GM18870 (cell line): ENCODE data around the gene CD300LG.
"Not testable (repeated sequence)": the region's sequence is repeated elsewhere in the genome, so short reads cannot be mapped to it uniquely, and the experiment has no call there.

Experiments used
- ATAC-seq: cut with Tn5 transposase; IDR thresholded peaks from one replicate; pipeline ENCODE4 v1.9.1; 2021; ENCODE audit warnings: moderate library complexity; ENCODE audit not compliant: unreplicated experiment

The CD300LG gene

GRCh38 chr17:43852571-43852970 is 5.6 kb downstream of the CD300LG start:
- ATAC-seq, result no peak

DNA sequence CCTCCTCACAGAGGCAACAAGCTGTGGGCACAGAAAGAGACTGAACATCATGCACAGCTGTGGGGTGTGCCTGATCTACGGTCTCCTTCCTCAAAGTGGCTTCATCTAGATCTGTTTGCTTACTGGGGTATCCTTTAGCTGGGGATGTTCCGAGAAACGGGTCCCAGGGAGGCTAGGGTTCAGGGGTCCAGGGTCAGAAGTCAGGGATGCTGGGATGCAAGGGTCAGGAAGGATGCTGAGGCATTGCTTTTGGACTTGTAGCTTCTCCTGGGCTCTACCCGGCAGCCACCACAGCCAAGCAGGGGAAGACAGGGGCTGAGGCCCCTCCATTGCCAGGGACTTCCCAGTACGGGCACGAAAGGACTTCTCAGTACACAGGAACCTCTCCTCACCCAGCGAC is 6.6 kb downstream of the CD300LG start:
- ATAC-seq, result no peak

DNA sequence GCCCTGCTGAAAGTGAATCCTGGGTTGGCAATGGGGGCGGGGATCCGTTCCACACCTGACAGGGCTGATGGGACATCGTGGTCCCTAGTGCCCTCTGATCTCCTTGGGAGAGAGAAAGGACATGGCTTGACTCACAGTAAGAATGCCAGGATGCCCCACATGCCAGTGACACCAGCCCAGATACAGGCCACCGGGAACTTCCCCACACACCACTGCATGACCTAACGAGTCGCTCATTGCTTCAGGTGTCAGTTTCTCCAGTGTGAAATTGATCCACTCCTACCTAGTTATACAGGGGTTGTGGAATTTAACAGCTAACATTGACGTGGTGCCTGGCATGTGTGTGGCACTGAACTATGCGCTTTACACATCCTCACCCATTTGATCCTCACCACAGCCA is 7.5 kb downstream of the CD300LG start:
- ATAC-seq, result no peak

GRCh38 chr17:43855061-43855460 is 8.1 kb downstream of the CD300LG start:
- no peak for ATAC-seq

- no peak for ATAC-seq
Measured at GRCh38 chr17:43856141-43856540, 9.2 kb downstream of the CD300LG start.

DNA sequence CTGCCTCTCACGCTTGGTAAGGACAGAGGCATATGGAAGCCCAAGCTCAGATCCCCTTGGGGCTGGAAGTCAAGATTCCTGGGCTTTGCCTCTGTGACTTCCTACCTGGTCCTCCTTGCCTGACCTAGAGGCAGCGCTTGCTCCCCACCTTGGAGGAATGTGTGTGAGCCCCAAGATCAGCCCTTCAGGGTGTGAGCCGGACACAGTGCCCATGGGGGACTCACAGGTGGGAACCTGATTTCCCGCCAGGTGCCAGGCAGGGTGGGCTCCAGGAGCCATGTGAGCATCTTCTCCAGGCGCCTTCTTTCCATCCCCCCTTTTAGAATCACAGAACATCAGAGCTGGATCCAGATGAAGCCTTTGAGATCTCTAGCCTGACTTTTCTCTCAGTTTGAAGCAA is 10.2 kb downstream of the CD300LG start:
- no peak for ATAC-seq

DNA sequence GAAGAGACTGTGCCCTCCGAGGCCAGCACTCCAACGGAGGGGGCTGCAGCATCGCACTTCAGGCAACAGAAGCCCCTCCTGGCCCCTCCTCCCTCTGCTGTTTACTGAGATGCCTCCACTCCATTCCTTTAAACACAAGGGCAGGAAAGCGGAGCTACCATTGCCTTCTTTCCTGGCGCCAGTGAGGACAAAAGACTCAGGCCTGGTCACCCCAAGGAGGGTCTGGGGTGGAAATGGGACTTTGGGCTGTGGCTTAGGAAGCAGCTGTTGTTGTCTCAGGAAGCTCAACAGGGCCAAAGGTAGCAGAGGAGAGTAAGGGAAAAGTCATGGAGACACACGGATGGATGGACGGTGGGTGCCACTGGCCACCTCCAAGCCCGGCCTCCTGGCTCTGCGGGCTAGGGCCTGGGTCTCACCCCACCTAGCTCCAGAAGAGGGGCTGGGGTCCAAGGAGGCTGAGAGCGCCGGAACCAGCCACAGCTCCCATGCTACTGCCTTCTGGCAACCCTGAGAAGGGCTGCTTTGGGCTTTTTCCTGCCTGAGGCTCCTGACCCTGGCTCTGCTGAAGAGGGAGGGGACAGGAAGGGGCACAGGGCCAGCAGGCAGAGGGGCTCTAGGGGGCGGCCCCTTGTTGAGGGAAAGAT is 11.1 kb downstream of the CD300LG start:
- no peak for ATAC-seq

DNA sequence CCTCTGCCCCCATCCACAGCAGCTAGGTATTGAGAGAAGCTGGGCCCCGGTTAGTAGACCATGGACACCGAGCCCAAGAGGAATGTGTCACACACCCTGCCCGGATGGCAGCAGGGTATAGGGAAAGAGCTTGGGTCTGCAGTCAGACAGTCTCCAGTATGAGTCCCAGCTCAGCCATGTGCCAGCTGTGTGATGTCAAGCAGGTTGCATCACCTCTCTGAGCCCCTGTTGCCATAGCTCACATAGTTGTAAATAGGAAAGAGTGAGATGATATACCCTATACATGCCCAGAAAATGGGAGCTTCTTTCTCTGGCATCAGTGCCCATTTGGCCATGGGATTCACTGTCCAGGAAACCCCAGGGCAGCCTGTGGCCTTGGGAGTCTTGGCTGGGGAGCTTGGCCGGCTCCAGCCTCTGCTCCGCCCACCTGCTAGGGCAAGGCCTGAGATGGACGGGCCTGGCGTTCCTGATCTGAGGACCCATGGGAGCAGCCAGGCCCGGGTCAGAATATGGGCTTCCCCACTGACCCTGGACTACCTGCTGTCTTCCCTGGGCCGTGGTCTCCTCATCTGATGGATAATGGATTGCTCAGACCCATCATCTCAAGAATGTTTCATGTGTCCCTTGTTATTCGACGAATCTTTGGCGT is 13.2 kb downstream of the CD300LG start:
- ATAC-seq, result no peak

- no peak for ATAC-seq
Measured at GRCh38 chr17:43860927-43861622, 14.1 kb downstream of the CD300LG start.

- no peak for ATAC-seq
Measured at GRCh38 chr17:43861960-43862359, 15.0 kb downstream of the CD300LG start.

GRCh38 chr17:43864161-43864984 is 17.4 kb downstream of the CD300LG start:
- no peak for ATAC-seq

- ATAC-seq, result no peak
Measured at GRCh38 chr17:43868226-43868994, 21.4 kb downstream of the CD300LG start.

DNA sequence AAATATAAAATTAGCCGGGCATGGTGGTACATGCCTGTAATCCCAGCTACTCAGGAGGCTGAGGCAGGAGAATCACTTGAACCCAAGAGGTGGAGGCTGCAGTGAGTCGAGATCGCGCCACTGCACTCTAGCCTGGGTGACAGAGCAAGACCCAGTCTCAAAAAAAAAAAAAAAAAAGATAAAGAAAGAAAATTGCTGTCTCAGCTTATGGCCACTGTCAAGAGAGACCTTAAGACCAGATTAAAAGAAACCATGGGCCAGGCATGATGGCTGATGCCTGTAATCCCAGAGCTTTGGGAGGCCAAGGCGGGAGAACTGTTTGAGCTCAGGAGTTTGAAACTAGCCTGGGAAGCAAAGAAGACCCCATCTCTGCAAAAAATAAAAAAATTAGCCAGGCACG is 22.1 kb downstream of the CD300LG start:
- not testable (repeated sequence) for ATAC-seq

DNA sequence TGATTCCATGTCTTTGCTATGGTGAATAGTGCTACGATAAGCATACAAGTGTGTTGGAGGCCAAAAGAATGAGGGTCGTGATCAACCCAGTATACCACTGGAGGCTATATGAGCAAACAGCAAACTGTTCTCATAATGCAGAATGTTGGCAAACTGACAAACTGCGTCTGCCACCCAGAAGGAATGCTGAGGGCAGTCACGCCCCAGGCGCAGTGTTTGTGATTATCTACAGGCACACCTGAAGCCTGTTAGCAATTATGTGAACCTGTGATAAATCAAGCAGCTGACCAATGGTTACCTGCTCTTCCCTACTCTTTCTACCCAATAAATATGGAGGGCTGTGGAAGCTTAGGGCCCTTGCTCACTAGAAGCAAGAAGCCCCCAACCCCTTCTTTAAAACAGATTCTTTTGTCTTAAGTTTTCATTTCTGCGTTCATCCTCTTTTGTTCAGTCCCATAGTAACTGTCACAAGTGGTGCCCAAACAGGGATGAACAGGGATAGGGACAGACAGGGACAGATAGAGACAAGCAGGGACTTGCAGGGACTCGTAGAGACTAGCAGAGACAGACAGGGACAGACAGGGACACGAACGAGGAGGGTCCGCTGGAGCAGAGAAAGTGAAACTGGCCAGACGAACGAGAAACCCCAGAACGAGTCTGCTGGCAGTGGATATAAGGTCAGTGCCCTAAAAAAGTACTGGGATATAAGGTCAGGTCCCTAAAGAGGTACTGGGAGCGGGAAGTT is 25.1 kb downstream of the CD300LG start:
- no peak for ATAC-seq

DNA sequence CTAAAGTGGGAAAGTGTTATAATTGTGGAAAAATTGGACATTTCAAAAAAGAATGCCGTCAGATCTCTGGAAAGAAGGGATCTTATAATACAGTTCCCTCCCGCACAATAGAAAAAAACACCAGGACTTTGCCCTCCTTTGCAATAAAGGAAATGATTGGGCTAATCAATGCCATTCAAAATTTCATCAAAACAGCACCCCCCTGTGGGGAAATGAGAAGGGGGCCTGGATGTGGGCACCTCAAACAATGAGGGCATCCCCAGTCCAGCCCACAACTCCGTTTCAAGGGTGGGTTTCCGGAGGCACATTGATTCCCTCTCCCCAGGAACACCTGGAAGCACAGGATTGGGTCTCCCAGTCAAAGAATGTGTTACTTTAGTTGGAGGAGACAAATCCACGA is 26.1 kb downstream of the CD300LG start:
- no peak for ATAC-seq

GRCh38 chr17:43873815-43874214 is 26.8 kb downstream of the CD300LG start:
- ATAC-seq, result no peak

DNA sequence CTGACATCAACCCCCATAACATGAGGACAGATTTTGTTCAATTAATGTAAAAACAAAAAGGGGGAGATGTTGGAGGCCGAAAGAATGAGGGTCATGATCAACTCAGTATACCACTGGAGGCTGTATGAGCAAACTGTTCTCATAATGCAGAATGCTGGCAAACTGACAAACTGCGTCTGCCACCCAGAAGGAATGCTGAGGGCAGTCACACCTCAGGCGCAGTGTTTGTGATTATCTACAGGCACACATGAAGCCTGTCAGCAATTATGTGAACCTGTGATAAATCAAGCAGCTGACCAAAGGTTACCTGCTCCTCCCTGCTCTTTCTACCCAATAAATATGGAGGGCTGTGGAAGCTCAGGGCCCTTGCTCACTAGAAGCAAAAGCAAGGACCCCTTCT is 27.3 kb downstream of the CD300LG start:
- ATAC-seq, result no peak

GRCh38 chr17:43875476-43876147 is 28.6 kb downstream of the CD300LG start:
- ATAC-seq, result no peak

GRCh38 chr17:43877031-43877430 is 30.1 kb downstream of the CD300LG start:
- ATAC-seq, result no peak
